Right ventricle myocardium inferior (tissue), 1 donor: ENCODE results near the gene GDI1. TPM values are rescaled to one million over a fixed set of nuclear protein-coding genes. Genes with fewer than 3 reads are reported as not detected.

ENCODE experiments used
- ATAC-seq: fragments of 200-7000 bp; cut with Tn5 transposase; one replicate; pipeline ENCODE4 v1.9.1; 2020; ENCODE audit warnings: mild to moderate bottlenecking, moderate library complexity
- DNase-seq: peaks from one replicate; pipeline ENCODE4 v3.0.0; 2021; ENCODE audit errors: missing footprints
- intact Hi-C: fragments of 100-400 bp; cut with DNase I; formaldehyde crosslinking; loops from one replicate; pipeline ENCODE4 v1.11.0; 2022
- total RNA-seq: library from RNA; stranded (reverse); fragmentation: NEBNext Ultra II Directional; extraction: Animal tissue kit (Norgen Biotek cat#: 25700); gene quantifications from one replicate; pipeline ENCODE4 v1.2.1, GENCODE V29; 2021
- donor health status: DM: no; HTN: yes; CAD: no; lungs with severe emphysema.

GDI1 gene
- total RNA-seq, 1 donor from 2014 or later, result 85.2 TPM

DNA sequence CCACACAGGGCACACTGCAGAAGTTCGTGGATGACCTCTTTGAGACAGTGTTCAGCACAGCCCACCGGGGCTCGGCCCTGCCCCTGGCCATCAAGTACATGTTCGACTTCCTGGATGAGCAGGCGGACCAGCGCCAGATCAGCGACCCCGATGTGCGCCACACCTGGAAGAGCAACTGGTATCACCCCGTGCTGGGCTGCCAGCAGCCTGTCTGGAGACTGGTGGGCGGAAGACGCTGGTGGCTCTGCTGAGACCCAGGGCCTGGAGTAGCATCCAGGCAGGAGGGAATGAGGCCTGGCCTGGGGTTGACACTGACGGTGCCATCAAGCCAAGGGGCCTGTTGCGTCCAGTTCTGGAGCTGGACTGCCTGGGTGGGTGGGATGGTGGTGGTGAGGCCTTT lies 33.5 kb downstream of the GDI1 start:
- DNase-seq, result no peak
- ATAC-seq, result no peak

DNA sequence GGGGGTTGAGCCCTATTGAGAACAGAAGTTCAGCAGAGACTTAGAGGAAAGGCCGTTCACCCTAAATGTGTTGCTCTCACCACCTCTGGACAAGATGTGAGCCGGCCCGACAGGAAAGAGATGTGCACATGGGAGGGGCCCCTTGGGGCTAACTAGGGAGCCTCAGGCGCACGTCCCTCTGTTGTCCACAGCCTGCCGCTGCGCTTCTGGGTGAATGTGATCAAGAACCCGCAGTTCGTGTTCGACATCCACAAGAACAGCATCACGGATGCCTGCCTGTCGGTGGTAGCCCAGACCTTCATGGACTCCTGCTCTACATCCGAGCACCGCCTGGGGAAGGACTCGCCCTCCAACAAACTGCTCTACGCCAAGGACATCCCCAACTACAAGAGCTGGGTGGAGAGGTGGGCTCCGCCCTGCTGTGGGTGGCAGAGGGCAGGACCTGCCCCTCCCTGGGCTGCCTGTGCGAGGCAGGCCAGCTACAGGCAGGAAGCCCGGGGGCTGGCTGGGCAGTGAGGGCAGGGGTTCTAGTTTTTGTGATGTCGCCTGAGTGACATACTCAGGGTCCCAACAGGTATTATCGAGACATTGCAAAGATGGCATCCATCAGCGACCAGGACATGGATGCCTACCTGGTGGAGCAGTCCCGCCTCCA lies 34.1 kb downstream of the GDI1 start:
- DNase-seq, result no peak
- intact Hi-C loops, result no loop called here
- ATAC-seq, result no peak

More for the DNA sequence above, 33.5 kb downstream of the GDI1 start:
- intact Hi-C loops, result no loop called here

DNA sequence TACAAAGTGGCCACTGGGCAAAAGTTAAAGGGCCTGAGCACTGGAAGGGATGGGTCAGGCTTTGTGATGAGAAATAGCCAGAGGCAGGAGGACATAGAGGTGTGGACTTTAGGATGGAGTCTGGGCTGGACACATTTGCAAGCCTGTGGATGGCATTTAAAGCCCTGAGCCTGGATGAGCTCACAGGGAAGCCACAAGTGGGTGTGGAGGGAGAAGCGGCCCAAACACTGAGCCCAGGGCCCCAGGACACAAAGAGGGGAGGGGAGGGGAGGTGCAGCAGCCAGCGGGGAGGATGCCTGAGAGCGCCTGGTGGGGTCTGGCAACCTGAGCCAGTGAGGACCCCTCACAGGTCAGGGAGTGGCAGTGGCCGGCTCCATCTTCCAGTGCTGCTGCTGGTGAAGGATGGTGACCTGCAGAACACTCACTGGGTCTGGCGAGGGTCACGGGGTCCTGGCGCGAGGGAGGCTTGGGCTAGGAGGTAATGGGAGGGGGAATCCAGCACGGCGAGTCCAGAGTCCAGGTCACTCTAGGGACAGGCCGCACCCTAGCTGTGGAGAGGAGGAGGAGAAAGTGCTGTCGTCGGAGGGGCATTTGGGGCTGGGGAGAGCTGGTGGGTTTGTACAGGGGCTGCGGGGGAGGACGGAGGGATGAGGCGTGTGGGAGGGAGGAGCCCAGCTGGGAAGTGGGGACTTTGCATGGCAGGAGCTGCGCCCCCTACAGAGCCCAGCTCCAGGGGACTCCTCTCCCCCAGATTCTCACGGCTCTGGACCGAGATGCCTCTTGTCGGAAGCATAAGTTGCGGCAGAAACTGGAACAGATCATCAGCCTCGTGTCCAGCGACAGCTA lies 35.1 kb downstream of the GDI1 start:
- intact Hi-C loops, result no loop called here
- no peak for ATAC-seq
- DNase-seq, result no peak

DNA sequence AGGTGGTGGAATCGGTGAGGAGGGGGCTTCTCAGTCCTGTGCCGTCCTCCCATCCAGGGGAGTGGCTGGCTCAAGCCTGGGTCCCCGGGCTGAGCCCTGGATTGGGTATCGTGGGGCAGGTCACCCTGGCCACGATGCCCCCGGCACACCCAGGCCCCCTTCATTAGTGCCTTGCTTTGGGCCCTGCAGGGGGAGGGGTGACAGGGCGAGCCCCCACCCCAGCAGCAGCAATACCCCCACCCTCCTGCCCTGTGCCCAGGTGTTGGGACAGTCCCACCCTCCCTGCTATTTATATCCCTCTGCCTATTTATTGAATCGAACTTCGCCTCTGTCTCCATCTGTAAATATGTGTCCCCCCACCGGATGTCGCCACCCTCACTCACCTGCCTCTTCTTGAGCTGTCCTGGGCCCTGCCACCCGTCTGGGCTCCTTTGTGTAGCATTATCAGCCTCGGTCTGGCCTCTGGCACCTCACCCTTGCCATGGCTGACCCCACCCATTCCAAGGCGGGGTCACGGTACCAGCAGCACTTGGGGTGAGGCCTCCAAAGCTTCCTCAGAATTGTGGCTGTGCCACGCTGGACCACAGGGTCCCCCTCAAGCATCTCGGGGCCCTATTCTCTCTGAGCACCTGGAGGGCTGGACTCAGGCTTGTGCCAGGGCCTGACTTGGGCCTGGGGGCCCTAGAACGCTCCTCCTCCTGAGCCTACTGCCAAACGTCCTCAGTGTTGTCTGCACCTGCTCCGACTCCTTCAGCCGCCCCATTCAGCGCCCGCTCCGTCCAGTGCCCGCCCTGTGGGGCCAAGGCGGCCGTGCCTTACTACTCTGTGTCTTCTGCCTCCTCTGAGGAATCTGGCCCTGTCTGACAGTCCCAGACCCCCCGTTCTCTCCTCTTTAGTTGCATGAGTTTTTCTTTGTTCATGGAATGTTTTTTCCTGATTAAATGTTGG lies 36.0 kb downstream of the GDI1 start:
- no peak for DNase-seq
- intact Hi-C loops, result no loop called here
- ATAC-seq, result no peak

DNA sequence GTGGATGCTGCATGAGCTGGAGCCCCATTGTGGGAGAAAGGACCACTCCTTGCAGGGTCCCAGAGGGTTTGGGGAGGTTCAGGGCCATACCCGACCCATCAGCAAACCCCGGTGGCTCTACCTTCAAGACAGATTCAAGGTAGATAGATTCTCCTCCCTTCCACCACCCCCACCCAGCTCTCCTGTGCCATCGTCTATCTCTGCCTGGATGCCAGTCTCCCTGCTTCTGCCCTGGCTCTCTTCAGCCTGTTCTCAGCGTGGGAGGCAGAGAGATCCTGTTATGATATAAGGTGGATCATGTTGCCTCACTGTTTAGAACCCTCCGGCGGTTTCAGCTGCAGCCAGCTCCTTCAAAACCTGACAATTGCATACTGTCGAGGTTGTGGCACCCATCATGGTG lies 36.7 kb downstream of the GDI1 start:
- ATAC-seq (no peak), DNase-seq (no peak)
- intact Hi-C loops, result no loop called here

DNA sequence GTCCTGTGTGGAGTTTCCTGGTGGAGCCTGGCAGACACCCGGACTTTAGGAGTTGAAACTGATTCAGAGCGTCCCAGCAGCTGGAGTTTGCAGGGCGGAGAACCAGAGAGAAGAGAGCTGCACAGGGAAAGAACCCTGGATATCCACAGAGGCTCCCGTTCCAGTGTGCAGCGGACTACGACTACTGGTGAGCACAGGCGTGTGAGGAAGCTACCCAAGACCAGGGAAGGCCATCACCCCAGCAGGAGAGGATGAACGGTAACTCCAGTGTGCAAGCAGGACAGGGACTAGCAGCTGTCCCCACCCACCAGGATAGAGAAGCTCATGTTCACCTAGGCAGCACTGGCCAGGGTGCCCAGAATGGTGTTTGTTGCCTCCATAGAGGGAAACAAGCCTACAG lies 39.9 kb downstream of the GDI1 start:
- ATAC-seq (no peak), DNase-seq (no peak)
- intact Hi-C loops, result loop anchor here (5.0 kb wide), 1 partner anchor 35 kb away; the partner anchor contains the start of gene FAM50A

DNA sequence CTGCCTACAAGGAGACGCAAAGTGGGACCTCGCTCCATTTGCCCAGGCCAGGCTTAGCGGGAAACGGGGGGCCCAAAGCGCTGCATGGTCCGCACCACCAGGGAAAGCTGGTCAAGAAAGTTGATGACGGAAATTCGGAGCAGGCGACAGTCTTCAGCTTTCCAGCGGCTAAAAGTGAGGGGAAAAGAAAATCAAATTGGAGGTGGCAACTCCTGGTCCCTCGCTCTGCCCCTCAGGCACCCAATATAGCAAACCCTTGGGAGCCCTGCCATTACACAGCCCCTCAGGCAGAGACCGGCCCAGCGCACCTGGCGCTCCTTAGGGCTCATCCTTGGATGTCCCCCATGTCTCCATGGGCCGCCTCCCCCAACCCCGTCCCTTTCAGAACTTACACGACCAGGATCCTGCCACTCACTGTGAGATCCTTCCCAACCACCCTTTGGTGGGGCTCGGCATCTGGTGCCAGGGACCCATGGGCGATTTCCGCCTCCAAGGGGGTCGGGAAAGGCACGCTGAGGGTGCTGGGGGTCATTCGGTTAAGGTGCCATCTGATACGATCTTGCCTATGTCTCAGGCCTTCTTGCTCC lies 41.0 kb downstream of the GDI1 start:
- DNase-seq (no peak), ATAC-seq (no peak)
- intact Hi-C loops, result loop anchor here (2.0 to 5.0 kb wide), 2 partner anchors 19 to 36 kb away; partner anchors contain the start of genes FAM50A and PLXNA3

DNA sequence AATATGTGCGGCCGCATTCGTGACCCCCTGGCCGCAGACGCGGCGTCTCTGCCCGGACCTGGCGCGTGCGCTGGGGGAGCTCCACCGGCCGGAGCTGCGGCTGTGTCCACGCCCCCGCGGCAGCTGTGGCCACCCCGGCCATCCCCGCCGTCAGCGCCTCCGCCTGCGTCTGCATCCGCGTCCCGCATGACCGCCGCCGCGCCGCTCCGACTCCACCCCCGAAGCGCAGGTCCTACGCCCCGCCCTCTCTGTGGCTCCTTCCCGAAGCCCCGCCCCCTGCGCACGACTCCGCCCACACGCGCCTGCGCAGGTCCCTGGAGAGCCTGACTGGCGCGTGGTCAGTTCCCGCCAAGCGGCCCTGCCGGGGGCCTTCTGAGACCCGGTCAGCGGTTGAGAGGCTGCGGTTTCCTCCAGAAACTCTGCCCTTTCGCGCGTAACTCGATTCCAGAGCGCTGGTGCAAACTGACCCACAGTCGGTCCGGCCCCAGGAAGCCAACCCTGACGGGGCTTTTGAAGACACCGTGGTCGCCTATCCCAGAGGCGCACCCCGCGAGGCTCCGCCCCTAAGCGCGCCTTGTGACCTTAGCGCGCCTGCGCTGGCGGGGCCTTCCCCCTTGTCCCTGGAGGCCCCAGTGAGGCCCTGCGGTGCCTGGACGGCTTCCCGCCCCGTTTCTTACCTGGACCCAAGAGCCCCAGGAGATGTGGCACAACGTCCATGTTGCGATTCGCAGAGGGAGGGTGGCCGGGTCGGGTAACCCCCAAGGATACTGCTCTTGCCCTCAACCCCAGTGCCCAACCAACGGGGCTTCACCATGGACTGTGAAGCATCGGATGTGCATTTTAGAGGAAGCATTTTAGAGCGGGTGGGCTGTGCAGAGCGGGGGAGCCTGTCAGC lies 42.0 kb downstream of the GDI1 start, which contains the start of gene LAGE3:
TSS of gene LAGE3 (minus strand) at position 554 of the 895 bp plus-strand sequence. CDS start at position 188, 366 bp downstream.
- peak; percentile 97 for DNase-seq
- intact Hi-C loops, result loop anchor here (2.0 to 5.0 kb wide), 2 partner anchors 20 to 37 kb away; partner anchors contain the start of genes FAM50A and PLXNA3
- ATAC-seq, result peak; percentile 96

DNA sequence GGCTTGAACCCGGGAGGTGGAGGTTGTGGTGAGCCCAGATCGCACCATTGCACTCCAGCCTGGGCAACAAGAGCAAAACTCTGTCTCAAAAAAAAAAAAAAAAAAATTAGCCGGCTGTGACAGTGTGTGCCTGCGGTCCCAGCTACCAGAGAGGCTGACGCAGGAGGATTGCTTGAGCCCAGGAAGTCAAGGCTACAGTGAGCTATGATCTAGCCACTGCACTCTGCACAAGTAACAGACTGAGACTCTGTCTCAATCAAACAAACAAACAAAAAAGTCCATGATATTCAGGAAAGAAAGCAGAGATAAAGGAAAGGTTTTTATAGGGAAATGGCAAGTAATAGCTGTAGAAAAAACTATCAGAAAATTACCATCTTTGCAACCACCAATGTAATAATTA lies 44.2 kb downstream of the GDI1 start:
- DNase-seq (no peak), ATAC-seq (no peak)
- intact Hi-C loops, result no loop called here

DNA sequence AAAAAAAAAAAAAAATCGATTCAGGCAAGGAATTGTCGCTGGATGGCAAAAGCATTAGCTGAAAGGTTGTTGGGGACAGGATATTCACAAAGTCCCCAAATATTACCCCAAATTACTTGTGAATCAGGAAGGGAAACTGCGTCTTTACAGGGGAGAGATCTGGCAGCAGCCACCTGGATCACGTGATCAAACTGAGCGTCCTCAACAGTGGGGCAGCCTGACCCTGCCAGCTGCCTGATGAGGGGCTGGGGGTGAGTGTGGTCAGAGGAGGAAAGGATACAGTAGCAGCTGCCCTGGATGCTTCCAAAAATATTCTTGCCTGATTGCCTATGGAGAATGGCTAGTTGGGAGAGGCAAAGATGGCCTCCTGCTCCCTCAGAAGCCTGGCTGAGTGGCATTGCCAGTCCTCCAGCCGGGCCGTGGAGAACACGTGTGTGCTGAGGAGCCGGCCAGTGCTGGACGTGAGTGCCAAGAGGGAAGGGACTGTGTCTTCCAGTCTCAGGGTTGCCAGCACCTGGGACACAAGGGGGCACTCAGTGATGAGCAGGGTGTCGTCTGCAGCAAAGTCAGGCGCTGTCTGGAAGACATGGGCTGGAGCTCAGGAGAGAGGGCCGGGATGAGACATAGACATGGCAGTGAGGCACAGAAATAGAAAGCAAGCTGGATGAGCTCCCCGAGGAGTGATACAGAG lies 45.1 kb downstream of the GDI1 start:
- ATAC-seq, result no peak
- DNase-seq, result no peak
- intact Hi-C loops, result no loop called here

DNA sequence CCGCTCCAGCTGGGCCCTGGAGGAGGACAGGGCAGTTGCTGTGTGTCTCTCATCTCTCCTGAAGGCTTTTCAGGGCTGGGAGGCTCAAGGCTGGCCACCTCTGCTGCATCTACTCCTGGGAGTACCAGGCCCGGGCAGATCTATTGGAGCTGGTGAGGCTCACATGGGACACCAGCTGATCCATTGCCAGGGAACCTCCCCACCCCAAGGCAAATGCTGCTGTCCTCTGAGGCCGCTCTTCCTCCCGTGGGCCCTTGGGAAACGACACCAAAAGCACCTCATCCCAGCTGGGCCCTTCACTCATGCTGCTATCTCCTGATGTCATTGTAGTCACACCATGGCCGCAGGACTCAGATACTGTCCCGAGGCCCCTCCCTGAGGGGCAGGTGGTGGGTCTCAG lies 45.8 kb downstream of the GDI1 start:
- DNase-seq, result no peak
- no peak for ATAC-seq
- intact Hi-C loops, result no loop called here

DNA sequence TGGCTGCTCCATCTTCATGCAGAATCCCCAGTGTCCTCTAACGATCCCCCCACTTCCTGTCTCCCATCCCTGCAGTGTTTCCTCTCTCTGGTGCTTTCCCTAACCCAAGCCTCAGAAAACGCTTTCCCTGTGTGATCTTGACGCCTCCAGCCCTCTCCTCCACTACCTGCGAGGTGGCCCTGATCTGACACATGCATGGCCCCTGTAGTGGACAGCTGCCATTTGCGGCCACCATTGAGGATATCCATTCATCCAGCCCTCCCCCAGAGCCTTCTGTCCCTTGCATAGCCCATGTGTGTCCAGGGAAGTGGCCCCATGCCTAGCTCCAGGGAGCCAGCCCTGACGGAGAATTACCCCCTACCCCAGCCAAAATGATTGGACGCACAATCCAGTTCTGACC lies 46.4 kb downstream of the GDI1 start:
- intact Hi-C loops, result no loop called here
- DNase-seq (no peak), ATAC-seq (no peak)

DNA sequence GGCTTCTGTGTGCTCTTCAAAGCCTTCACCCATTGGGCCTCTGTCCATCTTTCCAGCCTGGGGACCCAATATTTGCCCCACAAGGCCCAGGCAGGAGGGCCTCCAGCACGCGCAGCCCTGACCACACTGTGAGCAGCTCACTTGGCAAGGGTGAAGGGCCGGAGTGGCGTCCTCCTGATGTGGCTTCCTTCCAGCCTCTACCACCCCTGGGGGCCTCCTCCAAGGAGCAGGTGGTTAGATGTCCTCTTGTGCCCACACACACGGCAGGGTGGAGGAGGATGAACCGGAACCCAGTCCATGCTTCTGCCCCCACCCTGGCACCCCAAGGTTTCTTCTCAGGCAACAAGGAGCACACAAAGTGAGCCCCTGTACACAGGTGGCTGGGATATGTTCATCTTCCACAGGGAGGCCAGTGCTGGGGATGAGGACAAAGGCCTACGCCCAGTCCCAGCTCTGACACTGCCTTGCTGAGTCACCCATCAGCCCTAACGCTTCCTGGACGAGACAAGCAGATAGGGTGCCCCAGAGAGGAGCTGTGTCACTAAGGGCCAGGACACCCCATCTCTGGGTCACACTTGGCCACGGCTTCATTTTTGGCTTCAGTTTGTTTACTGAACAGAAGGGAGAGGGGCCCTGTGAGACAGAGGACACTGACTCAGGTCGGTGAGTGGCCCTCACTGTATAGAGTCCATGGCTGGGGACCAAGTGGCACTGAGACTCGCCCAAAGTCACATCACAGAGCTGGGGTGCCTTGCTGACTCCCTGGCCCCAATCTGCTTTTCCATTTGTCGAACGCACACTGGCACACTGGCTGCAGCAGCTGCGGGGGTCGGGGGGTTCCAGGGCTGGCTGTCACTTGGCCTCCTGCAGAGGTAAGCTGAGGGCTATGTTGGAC lies 47.5 kb downstream of the GDI1 start:
- ATAC-seq (no peak), DNase-seq (no peak)
- intact Hi-C loops, result no loop called here

DNA sequence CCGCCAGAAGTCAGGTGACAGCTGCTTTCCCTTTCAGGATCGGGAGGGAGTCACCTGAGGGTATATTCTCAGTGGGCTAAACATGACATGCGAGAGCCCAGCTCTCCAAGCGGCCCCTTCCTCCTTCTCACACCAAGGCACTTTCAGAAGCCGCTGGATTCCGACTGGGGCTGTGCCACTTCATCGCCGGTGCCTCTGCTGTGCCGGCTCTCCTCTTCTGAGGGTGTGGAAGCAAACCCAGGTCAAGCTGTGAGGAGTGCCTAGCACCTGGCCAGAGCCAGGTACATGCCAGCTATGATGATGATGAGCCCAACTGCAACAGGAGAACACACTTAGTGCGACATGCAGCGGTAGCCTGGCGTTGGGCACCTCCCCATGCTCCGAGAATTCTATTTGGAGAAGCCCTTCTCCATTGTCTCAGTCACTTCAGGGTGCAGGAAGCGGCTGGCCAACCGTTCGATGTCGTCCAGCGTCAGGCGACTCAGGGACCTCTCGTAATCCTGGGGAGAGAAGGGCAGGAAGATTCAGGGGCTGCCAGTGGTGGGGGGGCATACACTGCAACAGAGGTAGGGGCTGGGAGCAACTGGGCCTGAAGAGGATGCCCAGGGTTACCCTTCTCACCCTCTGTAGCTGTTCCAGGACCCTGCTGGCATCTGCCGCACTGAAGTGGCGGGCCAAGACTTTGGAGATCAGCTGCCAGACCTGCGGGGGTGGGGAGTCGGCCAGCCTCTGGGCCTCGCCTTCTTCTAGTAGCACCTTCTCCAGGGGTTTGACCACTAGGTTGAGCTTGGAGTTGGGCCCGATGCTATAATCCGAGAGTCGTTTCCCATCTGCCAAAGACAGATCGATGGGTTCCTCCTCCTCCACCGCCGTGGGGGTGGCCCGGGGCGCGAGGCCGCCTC lies 48.4 kb downstream of the GDI1 start:
- ATAC-seq (no peak), DNase-seq (no peak)
- intact Hi-C loops, result loop anchor here (2.0 kb wide), 1 partner anchor 31 kb away; the partner anchor contains the start of gene FAM3A

DNA sequence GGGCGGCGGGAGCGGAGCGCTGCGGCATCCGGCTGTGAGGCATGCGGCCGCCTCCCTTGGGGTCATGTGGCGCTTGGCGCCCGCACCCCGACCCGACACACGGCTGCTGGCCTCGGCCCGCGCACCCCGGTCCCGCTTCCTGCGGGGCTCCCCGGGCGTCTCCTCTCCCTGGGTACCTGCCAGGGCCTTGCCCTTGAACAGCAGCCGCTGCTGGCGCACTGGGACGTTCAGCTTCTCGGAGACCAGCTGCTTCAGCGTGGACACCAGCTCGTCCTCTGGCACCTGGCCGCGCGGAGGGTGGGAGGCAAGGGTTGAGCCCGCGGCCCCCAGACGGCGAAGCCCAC lies 49.1 kb downstream of the GDI1 start:
- ATAC-seq, result no peak
- peak; percentile 76 for DNase-seq
- intact Hi-C loops, result loop anchor here (2.0 kb wide), 1 partner anchor 31 kb away; the partner anchor contains the start of gene FAM3A
